K562 (cell line): ENCODE measurements around the gene HNRNPLL. TPM values are rescaled to one million over a fixed set of nuclear protein-coding genes. Genes with fewer than 3 reads are reported as not detected.
A peak's percentile ranks its signal among the peaks of the same experiment; 100 is the strongest.

ENCODE experiments used
- ATAC-seq: fragments of 200-7000 bp; cut with Tn5 transposase; 3 replicates; pipeline ENCODE4 v1.9.1; 2020; ENCODE audit warnings: moderate library complexity
- BruUV-seq: library from RNA; stranded (reverse); fragments of 400-500 nt; replicated peaks from 2 replicates; lab custom pipeline; 2021; lab: Mats Ljungman, UMichigan
- CTCF ChIA-PET: fragments of 300-600 bp; formaldehyde crosslinking; extraction: SDS; loops from one replicate; lab custom pipeline; 2021; ENCODE audit warnings: low intra/inter-chr PET ratio; lab: Yijun Ruan, JAX
- POLR2A ChIA-PET: fragments of 300-600, 350-650 bp; sonication (Branson Sonifier 250); formaldehyde crosslinking; extraction: SDS; loops from one replicate; lab custom pipeline; 2021; ENCODE audit warnings: antibody characterized with exemption, inconsistent platforms; lab: Yijun Ruan, JAX
- DNase-seq, 4 experiments: peaks; one replicate each; pipeline versions ENCODE4 v3.0.0 to v3.0.0-alpha.2; 2011 to 2018; ENCODE audit warnings: low spot score in 3 of 4, mixed read lengths in 3 of 4; ENCODE audit errors: extremely low read depth in 1 of 4
- FAIRE-seq: peaks from 2 replicates; lab custom pipeline; 2011; peaks lifted over from hg19 to GRCh38; lab: Jason Lieb, UNC
- H2AFZ ChIP-seq: 2 replicates; pipeline ENCODE4 v1.6.0; 2011; ENCODE audit warnings: low read depth, low read length, control low read depth, inconsistent platforms
- H3K27ac ChIP-seq: fragments of 200-600 bp; 3 replicates; pipeline ENCODE4 v1.8.0; 2011; ENCODE audit warnings: low read depth, mild to moderate bottlenecking, control low read depth, inconsistent platforms, low read length, moderate library complexity, mixed read lengths; ENCODE audit errors: extremely low read depth
- H3K27me3 ChIP-seq, 2 experiments: fragments of 300-600 bp in 1 of 2; 2 replicates in 1 of 2; 3 replicates in 1 of 2; pipeline versions ENCODE4 v1.6.0 to v1.8.0; 2011; ENCODE audit warnings: inconsistent platforms in 2 of 2, low read length in 2 of 2, mild to moderate bottlenecking in 1 of 2, mixed read lengths in 1 of 2, moderate library complexity in 1 of 2; ENCODE audit not compliant: control insufficient read depth in 2 of 2, insufficient read depth in 2 of 2
- H3K36me3 ChIP-seq: fragments of 300-600 bp; 3 replicates; pipeline ENCODE4 v1.8.0; 2011; ENCODE audit warnings: mild to moderate bottlenecking, low read length, inconsistent platforms; ENCODE audit not compliant: control insufficient read depth, insufficient read depth
- H3K4me1 ChIP-seq, 2 experiments: fragments of 200-600 bp in 1 of 2; replicated peaks in 1 of 2; 2 replicates in 1 of 2; 3 replicates in 1 of 2; pipeline versions ENCODE4 v1.5.1 to v1.8.0; 2011; ENCODE audit warnings: inconsistent platforms in 2 of 2, low read length in 2 of 2, mild to moderate bottlenecking in 1 of 2, mixed read lengths in 1 of 2, moderate library complexity in 1 of 2; ENCODE audit not compliant: control insufficient read depth in 2 of 2, insufficient read depth in 2 of 2
- H3K4me2 ChIP-seq: 2 replicates; pipeline ENCODE4 v1.6.1; 2011; ENCODE audit warnings: low read length, control low read depth, inconsistent platforms, mixed read lengths; ENCODE audit not compliant: insufficient read depth
- H3K4me3 ChIP-seq: fragments of 200-600 bp; sonication (generic), shearing (Covaris generic); 2 replicates; pipeline ENCODE4 v1.5.1; 2016; ENCODE audit warnings: control low read depth, inconsistent platforms
- H3K79me2 ChIP-seq: fragments of 200-600 bp; 3 replicates; pipeline ENCODE4 v1.8.0; 2011; ENCODE audit warnings: low read length, inconsistent platforms; ENCODE audit not compliant: control insufficient read depth, insufficient read depth
- H3K9ac ChIP-seq, 2 experiments: 2 replicates each; pipeline versions ENCODE4 v1.6.0 to v1.6.1; 2011; ENCODE audit warnings: low read depth in 2 of 2, low read length in 2 of 2, control low read depth in 1 of 2, inconsistent platforms in 1 of 2, mild to moderate bottlenecking in 1 of 2, mixed read lengths in 1 of 2; ENCODE audit not compliant: insufficient read depth in 1 of 2
- H3K9me1 ChIP-seq: one replicate; pipeline ENCODE4 v1.6.0; 2011; ENCODE audit warnings: inconsistent platforms, mild to moderate bottlenecking, low read length, moderate library complexity; ENCODE audit not compliant: control insufficient read depth, insufficient read depth
- H3K9me3 ChIP-seq: replicated peaks from 2 replicates; pipeline ENCODE4 v1.5.1; 2011; ENCODE audit warnings: low read depth, low read length, inconsistent platforms; ENCODE audit not compliant: control insufficient read depth, insufficient read depth
- H4K20me1 ChIP-seq: replicated peaks from 2 replicates; pipeline ENCODE4 v1.6.1; 2011; ENCODE audit warnings: low read length, inconsistent platforms, mixed read lengths; ENCODE audit not compliant: control insufficient read depth, insufficient read depth
- ARNT ChIP-seq, 2 experiments: fragments of 450-650 bp; IDR thresholded peaks; 2 replicates each; pipeline ENCODE4 v1.6.1; 2016; ENCODE audit warnings: mild to moderate bottlenecking in 1 of 2
- BCLAF1 ChIP-seq, 2 experiments: fragments of 450-650 bp in 1 of 2; IDR thresholded peaks; 2 replicates each; pipeline ENCODE4 v1.6.1; 2011 to 2017; ENCODE audit warnings: low read depth in 2 of 2, antibody characterized with exemption in 1 of 2, borderline replicate concordance in 1 of 2, low read length in 1 of 2, mild to moderate bottlenecking in 1 of 2, mixed read lengths in 1 of 2; ENCODE audit not compliant: control insufficient read depth in 1 of 2
- CAMTA2 ChIP-seq: fragments of 250-450 bp; sonication (Bioruptor Pico); conservative IDR thresholded peaks from 2 replicates; pipeline ENCODE4 v1.5.1; 2022
- COPS2 ChIP-seq: fragments of 450-650 bp; conservative IDR thresholded peaks from 2 replicates; pipeline ENCODE4 v1.6.1; 2016; ENCODE audit warnings: mild to moderate bottlenecking, moderate library complexity
- E2F8 ChIP-seq: fragments of 450-650 bp; IDR thresholded peaks from 2 replicates; pipeline ENCODE4 v1.7.1; 2018; ENCODE audit warnings: mild to moderate bottlenecking, low read depth; ENCODE audit not compliant: partially characterized antibody
- KDM1A ChIP-seq, 2 experiments: fragments of 450-650 bp; IDR thresholded peaks; 2 replicates each; pipeline ENCODE4 v1.6.1; 2016; ENCODE audit warnings: mild to moderate bottlenecking in 2 of 2
- MCM3 ChIP-seq: fragments of 450-650 bp; IDR thresholded peaks from 2 replicates; pipeline ENCODE4 v1.6.1; 2016
- PHB2 ChIP-seq: fragments of 450-650 bp; IDR thresholded peaks from 2 replicates; pipeline ENCODE4 v1.6.1; 2017; ENCODE audit warnings: low read depth
- RBM14 ChIP-seq: fragments of 200-400 bp; formaldehyde crosslinking; IDR thresholded peaks from 2 replicates; pipeline ENCODE4 v1.6.1; 2018; ENCODE audit warnings: low read depth, mild to moderate bottlenecking, low read length, moderate library complexity, borderline replicate concordance; ENCODE audit not compliant: insufficient read depth
- RBM22 ChIP-seq: fragments of 200-400 bp; formaldehyde crosslinking; IDR thresholded peaks from 2 replicates; pipeline ENCODE4 v1.6.1; 2018; ENCODE audit warnings: low read length, low read depth; ENCODE audit not compliant: poor library complexity, severe bottlenecking
- RFX5 ChIP-seq: IDR thresholded peaks from 2 replicates; pipeline ENCODE4 v1.6.1; 2011; ENCODE audit warnings: low read depth, mild to moderate bottlenecking, improper control_type of control experiment, low read length
- SMARCC2 ChIP-seq: fragments of 450-650 bp; IDR thresholded peaks from 2 replicates; pipeline ENCODE4 v1.6.1; 2017; ENCODE audit warnings: antibody characterized with exemption, moderate library complexity, mild to moderate bottlenecking, low read depth
- STAT5A ChIP-seq: IDR thresholded peaks from 2 replicates; pipeline ENCODE4 v1.6.1; 2012; ENCODE audit warnings: low read length, inconsistent platforms, borderline replicate concordance
- TEAD2 ChIP-seq: fragments of 450-650 bp; IDR thresholded peaks from 2 replicates; pipeline ENCODE4 v1.6.1; 2016; ENCODE audit warnings: missing genetic modification characterization, control low read depth, missing compliant biosample characterization
- ZFX ChIP-seq: sonication (generic); formaldehyde crosslinking; IDR thresholded peaks from 2 replicates; pipeline ENCODE4 v1.8.0; 2022; ENCODE audit warnings: mild to moderate bottlenecking, missing genetic modification reagents, moderate library complexity
- ZNF584 ChIP-seq: fragments of 200-800 bp; sonication (Bioruptor generic); IDR thresholded peaks from 2 replicates; pipeline ENCODE4 v1.6.1; 2016; ENCODE audit warnings: low read depth, mild to moderate bottlenecking, missing genetic modification characterization, missing compliant biosample characterization
- ZNF696 ChIP-seq: fragments of 250-450 bp; sonication (Bioruptor Pico); conservative IDR thresholded peaks from 2 replicates; pipeline ENCODE4 v1.4.0; 2020; ENCODE audit warnings: mild to moderate bottlenecking, moderate library complexity
- ZNF707 ChIP-seq: fragments of 250-450 bp; sonication (Bioruptor Pico); conservative IDR thresholded peaks from 2 replicates; pipeline ENCODE4 v1.8.0; 2022; ENCODE audit warnings: inconsistent platforms, mild to moderate bottlenecking, moderate library complexity
- WGBS: fragments of 100-300 bp; shearing (Covaris generic); methylation state at CpG from one replicate; pipeline ENCODE4 v1.1.6; 2016; ENCODE audit warnings: low coverage, mixed read lengths; ENCODE audit not compliant: insufficient coverage; ENCODE audit errors: missing lambda C conversion rate; 5-methylcytosine and 5-hydroxymethylcytosine counted together
- in situ Hi-C: fragments of 300-500 bp; cut with MboI; formaldehyde crosslinking; loops from 4 replicates; pipeline ENCODE4 v1.15.0; 2018; ENCODE audit warnings: inconsistent platforms, mixed read lengths
- intact Hi-C: fragments of 100-400 bp; cut with micrococcal nuclease; formaldehyde crosslinking; loops from 2 replicates; pipeline ENCODE4 v1.14.2; 2022
- polyA plus RNA-seq, 8 experiments: library from polyadenylated mRNA; depleted of rRNA in 4 of 8; stranded (reverse) in 5 of 8; unstranded in 3 of 8; fragments of >200 nt; fragmentation: Nextera tagmentation in 2 of 8; fragmentation: Illumina TruSeq in 1 of 8; extraction: Ambion mirVana in 2 of 8; extraction: Trizol in 1 of 8; gene quantifications; 2 replicates each; pipeline versions ENCODE4 v1.2.1 to v1.2.3, GENCODE V29; 2011 to 2014; ENCODE audit warnings: inconsistent platforms in 1 of 8, missing spikeins in 1 of 8
- total RNA-seq, 7 experiments: library from RNA; depleted of rRNA in 6 of 7; stranded (reverse); fragments of >200 nt in 6 of 7; fragmentation: Illumina TruSeq in 2 of 7; extraction: Trizol in 2 of 7; gene quantifications; 2 replicates each; pipeline versions ENCODE4 v1.2.1 to v1.2.3, GENCODE V29; 2011 to 2021; ENCODE audit warnings: low replicate concordance in 1 of 7

The HNRNPLL gene
- total and polyA plus RNA-seq, 9 of the 15 experiments (the other 6 are each of a cell fraction or from before 2014, with no cell fraction given), result 19.8 to 135 (median 57.8) TPM

DNA sequence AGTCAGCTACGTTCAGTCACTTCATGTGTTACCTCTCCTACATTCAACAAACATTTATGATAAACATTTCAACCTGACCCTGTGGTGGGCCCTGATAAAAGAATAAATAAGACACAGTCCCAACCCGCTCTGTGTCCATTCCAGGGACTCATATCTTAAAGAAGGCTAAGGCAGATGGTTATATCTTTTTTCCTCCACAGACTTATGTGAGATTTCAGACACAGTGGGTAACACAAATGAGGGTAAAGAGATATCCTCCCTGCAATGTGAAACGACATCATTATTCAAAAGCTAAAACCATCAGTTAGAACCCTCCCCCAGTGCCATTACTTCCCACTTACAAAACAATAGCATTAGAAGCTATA lies 11.1 kb upstream of the HNRNPLL start:
- ATAC-seq, result peak; percentile 73
- FAIRE-seq, result peak; percentile 82
- Histone ChIP-seq H3K36me3 (no peaks in the 10 kb centered on the region), H3K4me2 (peak overlapping the region; percentile 62), H3K4me3 (no peak overlapping the region), H4K20me1 (no peaks in the 10 kb centered on the region), H3K79me2 (no peaks in the 10 kb centered on the region), H3K27me3 (no peaks in the 10 kb centered on the region), H3K9me3 (0 out of 2 replicates have a peak, but pooled peaks cover 1% of the 10 kb centered on the region), H3K9me1 (no peaks in the 10 kb centered on the region), H3K4me1 (peaks cover 6 to 32% of the 10 kb centered on the region in 2 experiments), H3K27ac (peak overlapping the region; percentile 64), H3K9ac (peak overlapping the region in 1 of 2 experiments; percentile 54; a peak in 2 of 4 replicates), H2AFZ (peak overlapping the region; percentile 76)
- WGBS, result 8% methylated on average over 3 of the region's 3 CpGs
- ChIA-PET CTCF (interaction anchor here (0.7 kb wide), 1 partner anchor 127 kb away, joined by 3 read pairs; no protein-coding TSS in a partner anchor), POLR2A (interaction anchor here (0.6 to 1.6 kb wide), 7 partner anchors 10 to 137 kb away, joined by 3 to 10 read pairs (median 4); partner anchors contain the start of genes HNRNPLL and SRSF7)
- intact Hi-C loops, result loop anchor here (1.0 kb wide), 2 partner anchors 29 to 38 kb away; no protein-coding TSS in a partner anchor
- in situ Hi-C loops, result no loop called here
- DNase-seq, result peak in 2 of 4 experiments; percentile 75 to 82
- no TSS peak for BruUV-seq
- no peak for TF ChIP-seq ZNF707 (CRISPR knock-in tag)
- TF ChIP-seq RBM14, result no peak
- TF ChIP-seq RBM22, result no peak
- TF ChIP-seq ZFX (CRISPR knock-in tag), result 0 out of 2 replicates have a peak, but pooled peaks have one; percentile 35
- TF ChIP-seq PHB2, result peak; percentile 26; the same call in 1 of the 2 replicates
- TF ChIP-seq MCM3, result no peak
- TF ChIP-seq RFX5, result no peak
- no peak for TF ChIP-seq E2F8
- no peak for TF ChIP-seq CAMTA2 (CRISPR knock-in tag)
- TF ChIP-seq TEAD2 (tag), result no peak
- no peak for TF ChIP-seq ZNF696 (CRISPR knock-in tag)
- TF ChIP-seq SMARCC2, result no peak
- TF ChIP-seq BCLAF1 (IDR thresholded peaks at IDR 0.05; ENCODE audit: borderline replicate concordance in 1 of 2, control insufficient read depth in 1 of 2, low read depth in 2 of 2, low read length in 1 of 2), result 0 out of 4 replicates have a peak, but pooled peaks of 1 of the 2 experiments have one; percentile 32
- 0 out of 4 replicates have a peak, but pooled peaks of 1 of the 2 experiments have one; percentile 47 for TF ChIP-seq ARNT (IDR thresholded peaks at IDR 0.05)
- peak; percentile 82 to 84 for TF ChIP-seq KDM1A (IDR thresholded peaks at IDR 0.05)
- TF ChIP-seq STAT5A, result peak; percentile 78
- no peak for TF ChIP-seq ZNF584 (CRISPR knock-in tag)
- no peak for TF ChIP-seq COPS2
